Astrocyte (in vitro differentiated cells and primary cell): ENCODE results near the gene NEBL. TPM values are rescaled to one million over a fixed set of nuclear protein-coding genes. Genes with fewer than 3 reads are reported as not detected.

Experiments
- DNase-seq: peaks from one replicate; pipeline ENCODE4 v3.0.0-alpha.2; 2010; ENCODE audit warnings: low read depth
- FAIRE-seq: peaks from 2 replicates; lab custom pipeline; 2011; peaks lifted over from hg19 to GRCh38; lab: Jason Lieb, UNC
- H2AFZ ChIP-seq: 2 replicates; pipeline ENCODE4 v1.6.0; 2012; ENCODE audit warnings: low read depth, low read length, inconsistent platforms
- H3K27ac ChIP-seq: 2 replicates; pipeline ENCODE4 v1.5.1; 2011; ENCODE audit warnings: low read depth, low read length, inconsistent platforms
- H3K27me3 ChIP-seq: 2 replicates; pipeline ENCODE4 v1.6.0; 2011; ENCODE audit warnings: low read length, inconsistent platforms; ENCODE audit not compliant: insufficient read depth
- H3K36me3 ChIP-seq: 2 replicates; pipeline ENCODE4 v1.5.1; 2011; ENCODE audit warnings: low read length, inconsistent platforms; ENCODE audit not compliant: insufficient read depth
- H3K4me1 ChIP-seq: 2 replicates; pipeline ENCODE4 v1.5.1; 2011; ENCODE audit warnings: low read length, inconsistent platforms; ENCODE audit not compliant: insufficient read depth
- H3K4me2 ChIP-seq: 2 replicates; pipeline ENCODE4 v1.6.0; 2012; ENCODE audit warnings: low read length, inconsistent platforms
- H3K4me3 ChIP-seq: 2 replicates; pipeline ENCODE4 v1.5.1; 2011; ENCODE audit warnings: low read depth, mild to moderate bottlenecking, low read length, inconsistent platforms; ENCODE audit not compliant: insufficient read depth
- H3K79me2 ChIP-seq: 2 replicates; pipeline ENCODE4 v1.6.0; 2012; ENCODE audit warnings: mild to moderate bottlenecking, low read length, inconsistent platforms; ENCODE audit not compliant: insufficient read depth
- H3K9ac ChIP-seq: 2 replicates; pipeline ENCODE4 v1.6.0; 2012; ENCODE audit warnings: mild to moderate bottlenecking, low read length, inconsistent platforms
- H3K9me3 ChIP-seq: 2 replicates; pipeline ENCODE4 v1.5.1; 2012; ENCODE audit warnings: low read depth, mild to moderate bottlenecking, low read length, inconsistent platforms; ENCODE audit not compliant: insufficient read depth
- H4K20me1 ChIP-seq: 2 replicates; pipeline ENCODE4 v1.6.0; 2012; ENCODE audit warnings: low read length, inconsistent platforms; ENCODE audit not compliant: insufficient read depth
- H3K27ac Mint-ChIP-seq: one replicate; pipeline ENCODE4 v1.8.0; 2021; ENCODE audit warnings: mild to moderate bottlenecking, mixed read lengths; ENCODE audit not compliant: unreplicated experiment
- H3K27me3 Mint-ChIP-seq: one replicate; pipeline ENCODE4 v1.8.0; 2021; ENCODE audit warnings: low read depth, mixed read lengths; ENCODE audit not compliant: unreplicated experiment
- H3K36me3 Mint-ChIP-seq: one replicate; pipeline ENCODE4 v1.8.0; 2021; ENCODE audit warnings: low read depth, mixed read lengths; ENCODE audit not compliant: unreplicated experiment
- H3K4me1 Mint-ChIP-seq: one replicate; pipeline ENCODE4 v1.8.0; 2021; ENCODE audit warnings: low read depth, mixed read lengths; ENCODE audit not compliant: unreplicated experiment
- H3K4me3 Mint-ChIP-seq: one replicate; pipeline ENCODE4 v1.8.0; 2021; ENCODE audit warnings: mild to moderate bottlenecking, moderate library complexity, mixed read lengths; ENCODE audit not compliant: unreplicated experiment
- H3K9me3 Mint-ChIP-seq: one replicate; pipeline ENCODE4 v1.8.0; 2021; ENCODE audit warnings: mild to moderate bottlenecking, mixed read lengths; ENCODE audit not compliant: unreplicated experiment
- CTCF ChIP-seq: IDR thresholded peaks from 2 replicates; pipeline ENCODE4 v1.5.1; 2011; ENCODE audit warnings: low read depth, mild to moderate bottlenecking, inconsistent platforms, low read length, moderate library complexity; ENCODE audit not compliant: insufficient read depth
- EZH2 ChIP-seq: IDR thresholded peaks from 2 replicates; pipeline ENCODE4 v1.6.1; 2012; ENCODE audit warnings: mild to moderate bottlenecking, low read length, inconsistent platforms; ENCODE audit not compliant: insufficient read depth
- total RNA-seq: library from RNA; stranded (reverse); gene quantifications from 2 replicates; pipeline ENCODE4 v1.2.1, GENCODE V29; 2021

The NEBL gene
- total RNA-seq, 1 donor from 2014 or later = 6.0 TPM

GRCh38 chr10:20903635-20904390 is 6.7 kb upstream of the NEBL start:
- no peak overlapping the region for H3K4me2 ChIP-seq
- Mint-ChIP-seq H3K27me3 (no peaks in the 10 kb centered on the region), H3K4me1 (peaks cover under 1% of the 10 kb centered on the region), H3K27ac (no peak overlapping the region), H3K9me3 (peaks cover 2% of the 10 kb centered on the region), H3K4me3 (no peak overlapping the region), H3K36me3 (no peaks in the 10 kb centered on the region)
- H3K4me3 ChIP-seq = no peak overlapping the region
- no peaks in the 10 kb centered on the region for H3K9me3 ChIP-seq
- H3K4me1 ChIP-seq = no peaks in the 10 kb centered on the region
- DNase-seq (no peak), FAIRE-seq (no peak)
- no peaks in the 10 kb centered on the region for H3K36me3 ChIP-seq
- no peak overlapping the region for H3K9ac ChIP-seq
- H3K27me3 ChIP-seq = no peaks in the 10 kb centered on the region
- TF ChIP-seq CTCF = no peak
- no peak for TF ChIP-seq EZH2
- no peak overlapping the region for H3K27ac ChIP-seq
- no peaks in the 10 kb centered on the region for H3K79me2 ChIP-seq
- no peak overlapping the region for H2AFZ ChIP-seq
- H4K20me1 ChIP-seq = no peaks in the 10 kb centered on the region

- Mint-ChIP-seq H3K9me3 (peaks cover 2% of the 10 kb centered on the region), H3K27ac (no peak overlapping the region), H3K4me3 (no peak overlapping the region), H3K4me1 (peaks cover 9% of the 10 kb centered on the region), H3K27me3 (no peaks in the 10 kb centered on the region), H3K36me3 (no peaks in the 10 kb centered on the region)
- Histone ChIP-seq H3K27ac (no peak overlapping the region), H3K4me3 (no peak overlapping the region), H4K20me1 (no peaks in the 10 kb centered on the region), H3K79me2 (no peaks in the 10 kb centered on the region), H3K9ac (no peak overlapping the region), H3K9me3 (no peaks in the 10 kb centered on the region), H2AFZ (no peak overlapping the region), H3K27me3 (no peaks in the 10 kb centered on the region), H3K4me2 (no peak overlapping the region), H3K36me3 (no peaks in the 10 kb centered on the region), H3K4me1 (no peaks in the 10 kb centered on the region)
- no peak for TF ChIP-seq EZH2
- no peak for TF ChIP-seq CTCF
- no peak for FAIRE-seq
- no peak for DNase-seq
Observed at GRCh38 chr10:20901110-20901509, 4.0 kb upstream of the NEBL start.
